Panc1 (cell line): ENCODE data around the gene SPECC1L.

Experiments used
- CTCF ChIP-seq: fragments of 450-650 bp; IDR thresholded peaks from 2 replicates; pipeline ENCODE4 v1.5.1; 2017; ENCODE audit warnings: mild to moderate bottlenecking
- POLR2AphosphoS5 ChIP-seq: IDR thresholded peaks from 2 replicates; pipeline ENCODE4 v1.6.1; 2012; ENCODE audit warnings: mild to moderate bottlenecking, low read depth, low read length, moderate library complexity
- SIN3A ChIP-seq: IDR thresholded peaks from 2 replicates; pipeline ENCODE4 v1.6.1; 2012; ENCODE audit warnings: low read depth, mild to moderate bottlenecking, low read length, moderate library complexity, borderline replicate concordance; ENCODE audit not compliant: insufficient read depth
- TCF7L2 ChIP-seq: IDR thresholded peaks from 2 replicates; pipeline ENCODE4 v1.6.1; 2011; ENCODE audit warnings: mild to moderate bottlenecking, low read depth, low read length, inconsistent platforms
- TF ChIP-seq, protein P1 (sequence below), 2 experiments: IDR thresholded peaks; 2 replicates each; pipeline ENCODE4 v1.6.1; 2011 to 2012; ENCODE audit warnings: low read depth in 2 of 2, control low read depth in 1 of 2, low read length in 1 of 2, mild to moderate bottlenecking in 1 of 2, moderate library complexity in 1 of 2; ENCODE audit not compliant: insufficient read depth in 1 of 2

GRCh38 chr22:24455039-24455438, 184.4 kb downstream of the SPECC1L start:
- TF ChIP-seq CTCF (no peak), TCF7L2 (no peak), POLR2AphosphoS5 (no peak), SIN3A (no peak)
- TF ChIP-seq, protein P1, sequence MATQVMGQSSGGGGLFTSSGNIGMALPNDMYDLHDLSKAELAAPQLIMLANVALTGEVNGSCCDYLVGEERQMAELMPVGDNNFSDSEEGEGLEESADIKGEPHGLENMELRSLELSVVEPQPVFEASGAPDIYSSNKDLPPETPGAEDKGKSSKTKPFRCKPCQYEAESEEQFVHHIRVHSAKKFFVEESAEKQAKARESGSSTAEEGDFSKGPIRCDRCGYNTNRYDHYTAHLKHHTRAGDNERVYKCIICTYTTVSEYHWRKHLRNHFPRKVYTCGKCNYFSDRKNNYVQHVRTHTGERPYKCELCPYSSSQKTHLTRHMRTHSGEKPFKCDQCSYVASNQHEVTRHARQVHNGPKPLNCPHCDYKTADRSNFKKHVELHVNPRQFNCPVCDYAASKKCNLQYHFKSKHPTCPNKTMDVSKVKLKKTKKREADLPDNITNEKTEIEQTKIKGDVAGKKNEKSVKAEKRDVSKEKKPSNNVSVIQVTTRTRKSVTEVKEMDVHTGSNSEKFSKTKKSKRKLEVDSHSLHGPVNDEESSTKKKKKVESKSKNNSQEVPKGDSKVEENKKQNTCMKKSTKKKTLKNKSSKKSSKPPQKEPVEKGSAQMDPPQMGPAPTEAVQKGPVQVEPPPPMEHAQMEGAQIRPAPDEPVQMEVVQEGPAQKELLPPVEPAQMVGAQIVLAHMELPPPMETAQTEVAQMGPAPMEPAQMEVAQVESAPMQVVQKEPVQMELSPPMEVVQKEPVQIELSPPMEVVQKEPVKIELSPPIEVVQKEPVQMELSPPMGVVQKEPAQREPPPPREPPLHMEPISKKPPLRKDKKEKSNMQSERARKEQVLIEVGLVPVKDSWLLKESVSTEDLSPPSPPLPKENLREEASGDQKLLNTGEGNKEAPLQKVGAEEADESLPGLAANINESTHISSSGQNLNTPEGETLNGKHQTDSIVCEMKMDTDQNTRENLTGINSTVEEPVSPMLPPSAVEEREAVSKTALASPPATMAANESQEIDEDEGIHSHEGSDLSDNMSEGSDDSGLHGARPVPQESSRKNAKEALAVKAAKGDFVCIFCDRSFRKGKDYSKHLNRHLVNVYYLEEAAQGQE (IDR thresholded peaks at IDR 0.05; ENCODE audit: insufficient read depth in 1 of 2, low read depth in 2 of 2, low read length in 1 of 2) = no peak
